Stimulated activated CD8-positive, alpha-beta memory T cell treated with anti-CD3 and anti-CD28 coated beads, Interleukin-7, amount 100 ng/mL, for 1 hour (primary cell): Measurements from ENCODE around the gene PAX3.

Experiments used
- DNase-seq, 2 donors: peaks; one replicate each; pipeline ENCODE4 v3.0.0-alpha.2; 2020; ENCODE audit warnings: low read depth in 2 of 2

Gene PAX3

GRCh38 chr2:222298311-222299150, at the start of gene PAX3:
Gene PAX3 (minus strand): TSS chr2:222298998. CDS start chr2:222298615, 383 bp downstream.
- no peak for DNase-seq

DNA sequence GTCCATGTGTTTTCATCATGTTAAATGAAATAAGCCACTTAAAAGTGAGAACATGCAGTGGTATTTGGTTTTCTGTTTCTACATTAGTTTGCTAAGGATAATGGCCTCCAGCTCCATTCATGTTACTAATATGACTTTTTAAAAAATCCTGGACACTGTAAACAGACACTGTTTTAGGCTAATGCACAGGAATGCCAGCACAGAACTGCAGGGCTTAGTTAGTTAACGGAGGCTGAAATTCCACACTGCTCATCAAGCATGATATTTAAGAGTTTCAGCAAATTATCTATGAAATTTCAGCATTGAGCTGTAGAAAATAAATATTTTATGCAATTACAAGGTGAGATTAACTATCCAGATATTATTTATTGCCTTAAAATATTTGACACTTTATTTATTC, 42.5 kb upstream of the PAX3 start:
- DNase-seq, result no peak

GRCh38 chr2:222338374-222338773, 39.6 kb upstream of the PAX3 start:
- no peak for DNase-seq

GRCh38 chr2:222336931-222337330, 38.1 kb upstream of the PAX3 start:
- no peak for DNase-seq

DNA sequence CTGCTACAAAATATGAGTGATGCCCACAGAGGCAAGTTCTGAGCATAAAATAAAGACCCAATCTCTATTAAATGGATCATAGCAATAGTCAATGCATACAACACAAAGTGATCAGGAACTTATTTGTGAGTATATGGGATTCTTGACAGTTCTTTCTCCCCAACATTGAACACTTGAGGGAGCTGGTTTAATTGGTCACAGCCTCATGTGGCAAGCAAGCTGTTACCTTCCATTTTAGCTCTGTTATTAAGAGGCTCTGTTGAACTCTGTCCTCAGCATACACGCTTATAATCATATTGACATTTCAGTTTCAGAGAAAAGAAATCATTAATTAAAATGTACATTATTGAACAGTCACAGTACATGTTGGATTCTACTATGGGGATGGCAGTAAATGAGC, 37.6 kb upstream of the PAX3 start:
- no peak for DNase-seq

- DNase-seq, result no peak
These were observed 36.1 kb upstream of the PAX3 start for GRCh38 chr2:222334914-222335313.

DNA sequence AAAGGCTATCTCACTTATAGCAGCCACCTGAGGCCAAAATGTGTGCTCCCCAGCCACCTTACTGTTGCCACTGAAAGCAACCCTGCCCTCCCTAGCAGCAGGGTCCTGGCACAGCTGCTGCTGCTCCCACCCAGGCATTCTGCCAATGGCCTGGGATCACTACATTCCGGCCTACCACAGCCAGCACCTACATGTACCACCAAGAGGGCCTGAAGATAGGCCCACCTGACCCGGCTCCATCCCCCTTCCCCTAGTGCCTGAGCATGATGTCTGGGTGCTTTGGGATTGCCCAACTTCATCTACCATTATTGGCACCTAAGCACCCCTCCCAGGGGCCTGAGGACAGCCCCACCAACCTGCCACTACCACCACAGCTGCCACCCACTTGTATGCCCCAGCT, 34.6 kb upstream of the PAX3 start:
- no peak for DNase-seq

GRCh38 chr2:222332116-222332515, 33.3 kb upstream of the PAX3 start:
- no peak for DNase-seq

GRCh38 chr2:222330910-222331309, 32.1 kb upstream of the PAX3 start:
- no peak for DNase-seq

DNA sequence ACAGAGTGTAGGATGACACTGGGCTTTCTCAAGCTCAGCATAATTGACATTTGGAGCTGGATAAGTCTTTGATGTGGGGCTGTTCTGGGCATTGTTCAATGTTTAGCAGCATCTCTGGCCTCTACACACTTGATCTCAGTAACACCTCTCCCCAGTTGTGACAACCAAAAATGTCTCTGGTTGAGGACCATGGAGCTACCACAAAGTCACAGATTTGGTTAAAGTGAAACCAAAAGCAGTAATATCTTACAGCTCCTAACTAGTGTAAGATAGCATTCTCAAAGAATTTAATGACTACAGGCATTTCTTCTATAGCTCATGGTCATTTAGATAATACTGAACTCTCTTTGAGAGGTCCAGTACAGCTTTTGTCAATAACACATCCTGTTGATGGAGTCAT, 23.4 kb upstream of the PAX3 start:
- no peak for DNase-seq

GRCh38 chr2:222320436-222321395, 21.9 kb upstream of the PAX3 start:
- no peak for DNase-seq

GRCh38 chr2:222319586-222320435, 21.0 kb upstream of the PAX3 start:
- DNase-seq, result no peak

DNA sequence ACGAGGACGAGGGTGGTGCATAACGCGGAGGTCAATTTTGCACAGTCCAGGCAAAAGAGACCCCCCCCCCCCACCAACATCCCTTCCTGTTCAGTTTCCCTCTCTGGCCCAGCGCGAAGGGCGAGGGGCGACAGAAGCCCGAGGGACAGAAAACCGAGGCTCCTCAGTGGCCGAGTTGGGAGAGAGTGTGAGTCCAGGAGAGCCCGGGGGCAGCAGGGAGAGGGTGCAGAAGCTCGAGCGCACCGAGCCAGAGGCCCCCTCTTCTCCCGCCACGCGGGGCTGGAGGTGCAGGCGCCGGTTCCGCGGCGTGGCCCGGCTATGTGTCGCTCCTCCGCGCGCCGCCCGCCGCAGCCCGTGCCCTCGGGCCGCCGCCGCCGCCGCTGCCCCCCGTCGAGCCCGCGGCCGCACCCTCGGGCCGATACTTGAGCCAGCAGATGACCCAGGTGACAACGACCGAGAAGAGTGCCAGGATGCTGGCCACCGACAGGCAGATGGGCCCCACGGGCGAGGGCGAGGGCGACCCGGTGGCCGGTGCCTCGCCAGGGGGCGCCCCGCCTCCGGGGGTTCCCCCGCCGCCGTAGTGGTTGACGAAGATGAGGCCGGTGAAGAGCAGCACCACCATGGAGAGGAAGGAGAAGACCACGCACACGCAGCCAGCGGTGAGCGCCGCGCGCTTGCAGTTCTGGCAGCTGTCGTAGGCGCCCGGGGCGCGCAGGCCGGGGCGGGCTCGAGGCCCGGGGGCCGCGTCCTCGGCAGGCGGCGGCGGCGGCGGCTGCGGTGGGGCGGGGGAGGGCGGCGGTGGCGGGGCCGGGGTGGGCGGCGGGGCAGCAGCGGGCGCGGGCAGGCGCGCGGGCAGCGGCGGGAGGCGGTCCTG, 20.2 kb upstream of the PAX3 start:
- no peak for DNase-seq

DNA sequence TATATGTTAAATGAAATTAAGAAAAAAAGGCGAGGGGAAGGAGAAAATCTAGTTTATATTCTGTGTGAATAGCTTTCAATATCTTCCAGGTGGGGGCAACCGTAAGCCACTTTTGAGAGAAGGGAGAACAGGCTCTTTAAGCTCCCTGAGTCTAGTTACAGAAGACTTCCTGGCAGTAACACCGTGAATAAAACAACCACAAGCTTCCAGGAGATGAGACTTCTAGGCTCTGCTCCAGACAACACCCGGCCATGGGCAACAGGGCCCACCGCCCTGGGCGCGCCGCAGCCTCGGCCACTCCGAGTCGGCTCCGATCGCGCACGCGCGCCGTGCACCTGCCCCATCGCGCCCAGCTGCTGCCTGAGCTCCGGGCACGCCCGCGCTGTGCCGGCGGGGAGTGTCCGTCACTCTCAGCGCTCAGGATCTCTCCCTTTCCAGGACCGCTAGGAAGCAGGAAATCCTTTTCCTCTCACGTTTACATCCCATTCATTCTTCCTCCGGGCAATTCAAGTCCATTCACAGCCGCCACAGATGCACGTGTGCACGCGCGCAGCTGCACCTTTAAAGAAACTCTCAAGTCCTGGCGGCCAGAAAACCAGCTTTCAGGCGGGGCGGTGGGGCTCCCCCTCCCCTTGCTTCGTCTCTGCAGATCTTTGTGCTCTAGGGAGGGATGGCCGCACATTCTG, 19.4 kb upstream of the PAX3 start:
- DNase-seq, result no peak

DNA sequence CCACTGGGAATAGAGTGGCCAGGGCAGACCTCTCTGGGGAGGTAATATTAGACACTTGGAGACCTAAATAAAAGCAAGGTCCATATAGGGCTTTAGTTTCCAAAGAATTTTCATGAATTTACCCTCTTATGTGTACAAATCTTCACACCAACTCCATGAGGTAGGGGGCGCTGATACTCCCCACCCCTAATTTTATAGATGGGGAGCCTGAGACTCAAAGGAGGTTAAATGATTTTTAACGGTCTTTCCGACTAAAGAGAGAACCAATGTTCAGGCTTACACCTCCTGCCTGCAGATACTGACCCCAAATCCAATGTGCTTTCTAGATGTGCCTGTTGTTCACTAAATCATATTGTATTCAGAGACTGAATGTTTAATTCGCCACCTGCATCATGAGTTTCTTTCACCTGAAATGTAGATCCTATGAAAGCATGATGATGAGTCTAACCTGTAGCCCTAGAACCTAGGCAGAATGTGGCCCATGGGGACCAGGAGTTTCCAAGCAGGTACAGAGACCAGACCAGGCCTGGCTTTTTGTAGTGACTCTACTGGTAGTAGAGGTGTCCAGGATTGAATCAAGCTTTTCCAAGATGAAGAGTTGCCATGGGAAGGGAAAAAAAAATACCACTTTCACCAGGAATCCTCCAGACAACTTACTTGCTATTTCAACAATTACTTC, 16.8 kb upstream of the PAX3 start:
- no peak for DNase-seq

- no peak for DNase-seq
These were observed 15.0 kb upstream of the PAX3 start for GRCh38 chr2:222313816-222314215.

GRCh38 chr2:222311978-222312738, 13.4 kb upstream of the PAX3 start:
- no peak for DNase-seq

- DNase-seq, result no peak
These were observed 12.7 kb upstream of the PAX3 start for GRCh38 chr2:222311319-222311977.
